Natural killer cell (primary cell): Measurements from ENCODE around the gene APC2. TPM values are rescaled to one million over a fixed set of nuclear protein-coding genes. Genes with fewer than 3 reads are reported as not detected.
A peak's percentile ranks its signal among the peaks of the same experiment; 100 is the strongest.

Source experiments
- ATAC-seq, 3 donors: fragments of 150-1000 bp in 2 of 3; fragments of 200-7000 bp in 1 of 3; cut with Tn5 transposase; 1 replicate in 1 of 3; 2 replicates in 2 of 3; pipeline ENCODE4 v1.10.0; 2021; ENCODE audit warnings: mild to moderate bottlenecking in 2 of 3, moderate library complexity in 2 of 3
- DNase-seq, 2 donors: peaks; one replicate each; pipeline versions ENCODE4 v3.0.0 to v3.0.0-alpha.2; 2013 to 2021; ENCODE audit warnings: mixed read lengths in 1 of 2
- H3K27ac ChIP-seq: one replicate; pipeline ENCODE4 v1.5.1; 2013; ENCODE audit warnings: mild to moderate bottlenecking, low read length
- H3K27me3 ChIP-seq: one replicate; pipeline ENCODE4 v1.6.1; 2013; ENCODE audit warnings: low read length; ENCODE audit not compliant: control insufficient read depth, insufficient read depth
- H3K36me3 ChIP-seq: one replicate; pipeline ENCODE4 v1.6.1; 2013; ENCODE audit warnings: low read length; ENCODE audit not compliant: control insufficient read depth, insufficient read depth
- H3K4me1 ChIP-seq: one replicate; pipeline ENCODE4 v1.6.1; 2013; ENCODE audit warnings: low read length; ENCODE audit not compliant: control insufficient read depth, insufficient read depth
- H3K4me3 ChIP-seq: one replicate; pipeline ENCODE4 v1.5.1; 2013; ENCODE audit warnings: low read length
- H3K9me3 ChIP-seq: one replicate; pipeline ENCODE4 v1.6.1; 2013; ENCODE audit warnings: low read length; ENCODE audit not compliant: control insufficient read depth, insufficient read depth
- H3K27ac Mint-ChIP-seq, 2 donors: one replicate each; pipeline ENCODE4 v1.8.0; 2022; ENCODE audit warnings: mild to moderate bottlenecking in 2 of 2, mixed read lengths in 2 of 2, moderate library complexity in 1 of 2
- H3K27me3 Mint-ChIP-seq, 2 donors: one replicate each; pipeline ENCODE4 v1.8.0; 2022; ENCODE audit warnings: low read depth in 2 of 2, mixed read lengths in 2 of 2
- H3K36me3 Mint-ChIP-seq: one replicate; pipeline ENCODE4 v1.8.0; 2022; ENCODE audit warnings: mixed read lengths
- H3K4me1 Mint-ChIP-seq, 2 donors: one replicate each; pipeline ENCODE4 v1.8.0; 2022; ENCODE audit warnings: mixed read lengths in 2 of 2
- H3K4me3 Mint-ChIP-seq: one replicate; pipeline ENCODE4 v1.8.0; 2022; ENCODE audit warnings: mild to moderate bottlenecking, moderate library complexity, mixed read lengths
- H3K9me3 Mint-ChIP-seq, 2 donors: one replicate each; pipeline ENCODE4 v1.8.0; 2022; ENCODE audit warnings: mixed read lengths in 2 of 2
- CTCF ChIP-seq: fragments of 200-600 bp; IDR thresholded peaks from one replicate; pipeline ENCODE4 v1.8.0; 2022; ENCODE audit warnings: antibody characterized with exemption
- WGBS: methylation state at CpG from one replicate; pipeline ENCODE4 v1.1.7; 2013; ENCODE audit warnings: missing lambda C conversion rate; ENCODE audit not compliant: insufficient coverage; 5-methylcytosine and 5-hydroxymethylcytosine counted together
- intact Hi-C: fragments of 100-400 bp; cut with micrococcal nuclease; formaldehyde crosslinking; loops from one replicate; pipeline ENCODE4 v1.14.2; 2022
- total RNA-seq, 4 donors: library from RNA; stranded (reverse); fragments of 120-200 nt in 1 of 4; gene quantifications; one replicate each; pipeline versions ENCODE4 v1.2.3 to v1.2.4, GENCODE V29; 2013 to 2022

APC2 gene
- total RNA-seq, 3 donors from 2014 or later (not counting 1 experiment from before 2014, with no cell fraction given) = 0.14 to 0.58 (median 0.27) TPM

- H3K4me3 ChIP-seq = peak overlapping the region; percentile 51
- peak overlapping the region; percentile 84 for H3K4me3 Mint-ChIP-seq
- no peaks in the 10 kb centered on the region for H3K36me3 Mint-ChIP-seq
- peaks cover 52 to 54% of the 10 kb centered on the region in 2 donors for H3K4me1 Mint-ChIP-seq
- H3K27me3 Mint-ChIP-seq = peaks cover 0 to 3% of the 10 kb centered on the region in 2 donors
- peak; percentile 78 to 94 (median 81) for ATAC-seq
- TF ChIP-seq CTCF = peak; percentile 70
- H3K9me3 ChIP-seq = no peaks in the 10 kb centered on the region
- H3K36me3 ChIP-seq = no peaks in the 10 kb centered on the region
- no peaks in the 10 kb centered on the region for H3K9me3 Mint-ChIP-seq
- intact Hi-C loops = loop anchor here (1.0 to 10.0 kb wide), 4 partner anchors 24 to 610 kb away; partner anchors contain the start of genes NDUFS7, PTBP1, RPS15 and UQCR11
- peak overlapping the region; percentile 76 to 90 for H3K27ac Mint-ChIP-seq
- peaks cover 4% of the 10 kb centered on the region for H3K27me3 ChIP-seq
- under 1% methylated on average over 72 of the region's 72 CpGs for WGBS
- DNase-seq = peak; percentile 99 to 100
- H3K27ac ChIP-seq = peak overlapping the region; percentile 67
- H3K4me1 ChIP-seq = peaks cover 58% of the 10 kb centered on the region
Observed at GRCh38 chr19:1406774-1407527, 43.0 kb upstream of the APC2 start.

- peak in 2 of 3 donors; percentile 20 to 29 for ATAC-seq
- H3K27me3 Mint-ChIP-seq = peaks cover 0 to 2% of the 10 kb centered on the region in 2 donors
Observed at GRCh38 chr19:1407528-1408299, 42.2 kb upstream of the APC2 start, which contains the start of gene DAZAP1. Gene DAZAP1, plus strand, starts transcription at chr19:1407586. Its CDS starts 188 bp downstream, at chr19:1407774.

More at GRCh38 chr19:1407528-1408299, 42.2 kb upstream of the APC2 start, which contains the start of gene DAZAP1:
- H3K9me3 Mint-ChIP-seq = no peaks in the 10 kb centered on the region
- H3K4me3 Mint-ChIP-seq = peak within 1 kb of the TSS; percentile 95
- no peaks in the 10 kb centered on the region for H3K36me3 Mint-ChIP-seq
- H3K27ac Mint-ChIP-seq = peak within 1 kb of the TSS; percentile 91 to 94
- WGBS = under 1% methylated on average over 121 of the region's 121 CpGs
- DNase-seq = peak; percentile 58 to 67
- intact Hi-C loops = loop anchor here (1.0 to 10.0 kb wide), 4 partner anchors 24 to 611 kb away; partner anchors contain the start of genes NDUFS7, PTBP1, RPS15 and UQCR11
- Histone ChIP-seq H3K4me3 (peak within 1 kb of the TSS; percentile 99), H3K27ac (peak within 1 kb of the TSS; percentile 99), H3K27me3 (peaks cover under 1% of the 10 kb centered on the region), H3K36me3 (no peaks in the 10 kb centered on the region), H3K4me1 (peaks cover 58% of the 10 kb centered on the region), H3K9me3 (no peaks in the 10 kb centered on the region)
- no peak for TF ChIP-seq CTCF
- peaks cover 54 to 56% of the 10 kb centered on the region in 2 donors for H3K4me1 Mint-ChIP-seq
